ENCODE data around the gene ARHGAP24.

GRCh38 chr4:85734424-85734831 lies 259.5 kb downstream of the ARHGAP24 start:
- TF ChIP-seq CTCF (IDR thresholded peaks at IDR 0.05) (no peak), POLR2A (IDR thresholded peaks at IDR 0.05) (no peak)
